ENCODE measurements around the gene FOXO1. TPM values are rescaled to one million over a fixed set of nuclear protein-coding genes. Genes with fewer than 3 reads are reported as not detected.
"Not testable (repeated sequence)": the region's sequence is repeated elsewhere in the genome, so short reads cannot be mapped to it uniquely, and the experiment has no call there.

The FOXO1 gene
- 0.42 TPM in 2 replicates for polyA plus RNA-seq (2014; cell fraction: cytosol; rRNA removed)
- polyA plus RNA-seq (2014; cell fraction: nucleus; rRNA removed): 0.17 and 0.37 TPM in 2 replicates

GRCh38 chr13:40666045-40666932, at the start of gene FOXO1:
Gene FOXO1 (minus strand): TSS chr13:40666641. CDS start chr13:40666212, 429 bp downstream.
- DNase-seq (ENCODE audit: low spot score): peak; percentile 75

GRCh38 chr13:40714433-40714832, 48.0 kb upstream of the FOXO1 start:
- DNase-seq (ENCODE audit: low spot score): not testable (repeated sequence)

GRCh38 chr13:40706439-40706838, 40.0 kb upstream of the FOXO1 start:
- no peak for DNase-seq (ENCODE audit: low spot score)

- no peak for DNase-seq (ENCODE audit: low spot score)
These were observed 31.3 kb upstream of the FOXO1 start for GRCh38 chr13:40697711-40698110.

GRCh38 chr13:40694426-40694825, 28.0 kb upstream of the FOXO1 start:
- DNase-seq (ENCODE audit: low spot score): no peak

GRCh38 chr13:40692946-40693345, 26.5 kb upstream of the FOXO1 start:
- DNase-seq (ENCODE audit: low spot score): no peak

GRCh38 chr13:40688781-40689180, 22.3 kb upstream of the FOXO1 start:
- no peak for DNase-seq (ENCODE audit: low spot score)

- DNase-seq (ENCODE audit: low spot score): peak; percentile 24
These were observed 16.2 kb upstream of the FOXO1 start for GRCh38 chr13:40682449-40683240.

GRCh38 chr13:40681341-40682146, 15.1 kb upstream of the FOXO1 start:
- DNase-seq (ENCODE audit: low spot score): no peak

- DNase-seq (ENCODE audit: low spot score): no peak
These were observed 14.3 kb upstream of the FOXO1 start for GRCh38 chr13:40680659-40681323.

- DNase-seq (ENCODE audit: low spot score): no peak
These were observed 13.1 kb upstream of the FOXO1 start for GRCh38 chr13:40679480-40679985.

- DNase-seq (ENCODE audit: low spot score): no peak
These were observed 10.6 kb upstream of the FOXO1 start for GRCh38 chr13:40677064-40677463.

- DNase-seq (ENCODE audit: low spot score): no peak
These were observed 9.6 kb upstream of the FOXO1 start for GRCh38 chr13:40676007-40676406.

- DNase-seq (ENCODE audit: low spot score): no peak
These were observed 7.0 kb upstream of the FOXO1 start for GRCh38 chr13:40673414-40673813.

- DNase-seq (ENCODE audit: low spot score): no peak
These were observed 6.4 kb upstream of the FOXO1 start for GRCh38 chr13:40672765-40673397.

GRCh38 chr13:40671956-40672764, 5.7 kb upstream of the FOXO1 start:
- no peak for DNase-seq (ENCODE audit: low spot score)

GRCh38 chr13:40670307-40670706, 3.9 kb upstream of the FOXO1 start:
- no peak for DNase-seq (ENCODE audit: low spot score)

GRCh38 chr13:40668335-40668734, 1.9 kb upstream of the FOXO1 start:
- DNase-seq (ENCODE audit: low spot score): no peak

GRCh38 chr13:40667622-40667978, 1.2 kb upstream of the FOXO1 start:
- no peak for DNase-seq (ENCODE audit: low spot score)
